ENCODE data around the gene COA3.

Gene COA3

GRCh38 chr17:42750739-42751344, 47.7 kb downstream of the COA3 start:
- DNase-seq (ENCODE audit: low read depth) = no peak

- no peak for DNase-seq (ENCODE audit: low read depth)
These were observed 49.4 kb downstream of the COA3 start for GRCh38 chr17:42748908-42749798.

DNA sequence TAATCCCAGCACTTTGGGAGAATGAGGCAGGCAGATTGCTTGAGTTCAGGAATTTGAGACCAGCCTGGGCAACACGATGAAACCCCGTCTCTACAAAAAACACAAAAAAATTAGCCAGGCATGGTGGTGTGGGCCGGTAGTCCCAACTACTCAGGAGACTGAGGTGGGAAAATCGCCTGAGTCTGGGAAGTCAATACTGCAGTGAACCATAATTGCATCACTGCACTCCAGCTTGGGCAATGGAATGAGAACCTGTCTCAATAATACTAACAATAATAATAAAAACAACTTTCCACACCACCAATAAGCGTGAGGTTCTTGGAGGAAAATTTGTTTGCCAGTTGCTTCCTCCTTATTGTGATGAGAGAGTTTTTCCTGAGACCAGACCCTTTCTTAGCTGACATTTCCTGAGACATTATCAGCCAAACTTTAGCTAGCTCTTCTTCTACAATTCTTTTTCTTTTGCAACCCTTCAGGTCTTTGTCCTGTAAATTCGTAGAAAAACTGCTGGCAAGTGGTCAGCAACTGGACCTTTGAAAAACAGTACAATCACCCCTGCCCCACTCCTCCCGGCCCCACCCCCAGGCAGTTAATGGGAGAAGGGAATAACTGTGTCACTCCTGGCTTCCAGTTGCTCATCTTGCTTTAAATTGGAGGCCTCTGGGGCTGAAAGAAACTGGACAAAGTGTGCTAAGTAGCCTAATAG, 50.1 kb downstream of the COA3 start:
- no peak for DNase-seq (ENCODE audit: low read depth)
